Mesenchymal stem cell (in vitro differentiated cells and primary cell): Measurements from ENCODE around the gene RMI2.
A peak's percentile ranks its signal among the peaks of the same experiment; 100 is the strongest.

Experiments
- DNase-seq: peaks from one replicate; pipeline ENCODE4 v3.0.0-alpha.2; 2013
- H2AFZ ChIP-seq: one replicate; pipeline ENCODE4 v1.6.1; 2013; ENCODE audit warnings: low read depth, mild to moderate bottlenecking, control low read depth, inconsistent platforms, low read length, moderate library complexity
- H2AK5ac ChIP-seq: 2 replicates; pipeline ENCODE4 v1.6.1; 2013; ENCODE audit warnings: low read length, moderate library complexity, mild to moderate bottlenecking, inconsistent platforms; ENCODE audit not compliant: severe bottlenecking
- H2BK120ac ChIP-seq: one replicate; pipeline ENCODE4 v1.6.1; 2013; ENCODE audit warnings: low read depth, mild to moderate bottlenecking, inconsistent platforms, low read length, moderate library complexity
- H2BK12ac ChIP-seq, 2 experiments: one replicate each; pipeline ENCODE4 v1.6.1; 2013; ENCODE audit warnings: inconsistent platforms in 2 of 2, low read length in 2 of 2, mild to moderate bottlenecking in 2 of 2, moderate library complexity in 2 of 2, control low read depth in 1 of 2
- H2BK15ac ChIP-seq: one replicate; pipeline ENCODE4 v1.6.1; 2013; ENCODE audit warnings: mild to moderate bottlenecking, low read depth, inconsistent platforms; ENCODE audit not compliant: poor library complexity, severe bottlenecking
- H2BK5ac ChIP-seq: 2 replicates; pipeline ENCODE4 v1.6.1; 2013; ENCODE audit warnings: low read depth, mild to moderate bottlenecking, low read length, control low read depth, inconsistent platforms; ENCODE audit not compliant: poor library complexity, severe bottlenecking
- H3K14ac ChIP-seq, 2 experiments: one replicate each; pipeline ENCODE4 v1.6.1; 2013; ENCODE audit warnings: inconsistent platforms in 2 of 2, low read length in 2 of 2, control low read depth in 1 of 2, mild to moderate bottlenecking in 1 of 2, moderate library complexity in 1 of 2
- H3K18ac ChIP-seq, 2 experiments: one replicate each; pipeline ENCODE4 v1.6.1; 2013; ENCODE audit warnings: inconsistent platforms in 2 of 2, low read length in 2 of 2, control low read depth in 1 of 2, low read depth in 1 of 2, mild to moderate bottlenecking in 1 of 2
- H3K23ac ChIP-seq, 2 experiments: one replicate each; pipeline ENCODE4 v1.6.1; 2013; ENCODE audit warnings: inconsistent platforms in 2 of 2, low read length in 2 of 2, mild to moderate bottlenecking in 2 of 2, moderate library complexity in 2 of 2, control low read depth in 1 of 2
- H3K27ac ChIP-seq: 2 replicates; pipeline ENCODE4 v1.5.1; 2013; ENCODE audit warnings: mild to moderate bottlenecking, moderate library complexity, low read length, control low read depth, inconsistent platforms; ENCODE audit not compliant: poor library complexity, severe bottlenecking
- H3K27me3 ChIP-seq, 2 experiments: 2 replicates each; pipeline versions ENCODE4 v1.6.1 to v1.7.0; 2013; ENCODE audit warnings: low read length in 2 of 2, mild to moderate bottlenecking in 2 of 2, moderate library complexity in 2 of 2, control low read depth in 1 of 2, inconsistent platforms in 1 of 2; ENCODE audit not compliant: control insufficient read depth in 1 of 2, insufficient read depth in 1 of 2
- H3K36me3 ChIP-seq, 2 experiments: 2 replicates each; pipeline versions ENCODE4 v1.6.1 to v1.7.0; 2013; ENCODE audit warnings: low read length in 2 of 2, control low read depth in 1 of 2, inconsistent platforms in 1 of 2, low read depth in 1 of 2, mild to moderate bottlenecking in 1 of 2; ENCODE audit not compliant: insufficient read depth in 2 of 2, control insufficient read depth in 1 of 2
- H3K4ac ChIP-seq, 2 experiments: one replicate each; pipeline ENCODE4 v1.6.1; 2013; ENCODE audit warnings: inconsistent platforms in 2 of 2, low read length in 2 of 2, mild to moderate bottlenecking in 2 of 2, moderate library complexity in 2 of 2, control low read depth in 1 of 2, low read depth in 1 of 2
- H3K4me1 ChIP-seq: 2 replicates; pipeline ENCODE4 v1.6.1; 2013; ENCODE audit warnings: low read depth, low read length, control low read depth; ENCODE audit not compliant: control insufficient read depth, insufficient read depth
- H3K4me2 ChIP-seq: 2 replicates; pipeline ENCODE4 v1.6.1; 2013; ENCODE audit warnings: low read length, mild to moderate bottlenecking, inconsistent platforms; ENCODE audit not compliant: poor library complexity, severe bottlenecking
- H3K4me3 ChIP-seq, 2 experiments: 2 replicates each; pipeline versions ENCODE4 v1.5.1 to v1.7.0; 2013; ENCODE audit warnings: low read length in 2 of 2, mild to moderate bottlenecking in 2 of 2, control low read depth in 1 of 2, low read depth in 1 of 2; ENCODE audit not compliant: insufficient read depth in 1 of 2
- H3K79me1 ChIP-seq: replicated peaks from 2 replicates; pipeline ENCODE4 v1.6.1; 2013; ENCODE audit warnings: mild to moderate bottlenecking, control low read depth, low read length, inconsistent platforms; ENCODE audit not compliant: poor library complexity, severe bottlenecking
- H3K9ac ChIP-seq: 2 replicates; pipeline ENCODE4 v1.7.0; 2013; ENCODE audit warnings: mild to moderate bottlenecking, low read length, moderate library complexity
- H3K9me3 ChIP-seq: 2 replicates; pipeline ENCODE4 v1.7.0; 2013; ENCODE audit warnings: mild to moderate bottlenecking, low read length; ENCODE audit not compliant: control insufficient read depth
- H4K8ac ChIP-seq: one replicate; pipeline ENCODE4 v1.6.1; 2013; ENCODE audit warnings: inconsistent platforms, mild to moderate bottlenecking, low read length, moderate library complexity
- H4K91ac ChIP-seq: one replicate; pipeline ENCODE4 v1.6.1; 2013; ENCODE audit warnings: mild to moderate bottlenecking, low read length, inconsistent platforms
- WGBS: methylation state at CpG from one replicate; pipeline ENCODE4 v1.1.7; 2013; ENCODE audit warnings: mixed read lengths; 5-methylcytosine and 5-hydroxymethylcytosine counted together

The RMI2 gene

DNA sequence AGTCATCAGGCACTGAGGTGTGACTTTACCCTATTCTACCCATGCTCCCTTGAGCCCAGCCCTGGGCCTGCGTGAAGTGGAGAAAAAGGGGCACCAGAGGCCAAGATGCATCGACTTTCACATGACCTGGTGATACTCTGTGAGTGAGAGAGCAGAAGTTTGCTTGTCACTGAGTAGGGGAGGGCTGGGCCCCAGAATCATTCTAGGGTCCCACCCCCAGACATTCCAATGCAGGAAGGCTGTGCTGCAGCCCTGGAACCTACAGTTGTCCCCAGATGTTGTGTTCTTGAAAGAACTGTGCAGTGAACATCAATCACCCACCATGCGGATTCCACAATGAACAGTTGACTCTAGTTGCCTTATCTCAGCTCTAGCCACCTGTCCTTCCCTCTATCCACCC, 6.2 kb upstream of the RMI2 start:
- Histone ChIP-seq H3K9ac (no peak overlapping the region), H2BK5ac (no peak overlapping the region), H3K23ac (no peak overlapping the region), H3K9me3 (no peaks in the 10 kb centered on the region), H2AFZ (no peak overlapping the region), H3K4me2 (no peak overlapping the region), H4K8ac (no peak overlapping the region), H3K4me1 (peaks cover 4% of the 10 kb centered on the region), H3K4me3 (no peak overlapping the region), H3K79me1 (no peaks in the 10 kb centered on the region), H2BK120ac (no peak overlapping the region), H3K4ac (no peak overlapping the region), H2BK12ac (no peak overlapping the region), H3K27ac (no peak overlapping the region), H2AK5ac (no peak overlapping the region), H3K36me3 (no peaks in the 10 kb centered on the region), H4K91ac (peak overlapping the region; percentile 67), H3K27me3 (no peaks in the 10 kb centered on the region), H3K14ac (no peak overlapping the region), H2BK15ac (no peak overlapping the region), H3K18ac (no peak overlapping the region)
- 79% methylated on average over 3 of the region's 3 CpGs for WGBS
- no peak for DNase-seq

DNA sequence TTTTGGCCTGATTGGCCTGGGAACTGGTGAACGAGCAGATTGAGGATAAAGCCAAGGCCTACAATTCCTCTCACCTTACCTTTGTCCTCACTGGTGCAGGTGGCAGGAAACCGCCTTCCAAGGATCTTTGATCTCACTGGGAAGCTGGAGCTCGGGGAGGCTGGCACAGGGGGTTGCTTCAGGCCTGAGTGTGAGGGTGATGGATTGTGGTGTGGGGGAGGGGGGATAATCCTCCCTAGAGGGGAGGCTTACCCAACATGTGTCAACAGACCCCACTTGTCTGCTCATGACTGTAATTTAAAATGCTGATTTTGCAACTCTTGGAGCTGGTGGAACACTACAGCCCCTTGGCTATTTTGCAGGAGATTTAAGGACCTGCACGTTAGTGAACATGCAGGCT, 4.5 kb upstream of the RMI2 start:
- Histone ChIP-seq H2BK120ac (no peak overlapping the region), H3K23ac (no peak overlapping the region), H3K4ac (no peak overlapping the region), H3K4me2 (no peak overlapping the region), H3K4me1 (peaks cover 9% of the 10 kb centered on the region), H3K27me3 (no peaks in the 10 kb centered on the region), H4K91ac (no peak overlapping the region), H3K27ac (no peak overlapping the region), H3K18ac (no peak overlapping the region), H4K8ac (no peak overlapping the region), H2BK12ac (no peak overlapping the region), H3K79me1 (no peaks in the 10 kb centered on the region), H3K36me3 (no peaks in the 10 kb centered on the region), H2AFZ (no peak overlapping the region), H3K14ac (no peak overlapping the region), H3K4me3 (no peak overlapping the region), H3K9me3 (no peaks in the 10 kb centered on the region), H3K9ac (no peak overlapping the region), H2BK15ac (no peak overlapping the region), H2BK5ac (no peak overlapping the region), H2AK5ac (no peak overlapping the region)
- no peak for DNase-seq
- WGBS = 91% methylated on average over 4 of the region's 4 CpGs

GRCh38 chr16:11341371-11341770, 3.9 kb upstream of the RMI2 start:
- Histone ChIP-seq H3K23ac (no peak overlapping the region), H4K8ac (no peak overlapping the region), H2BK12ac (no peak overlapping the region), H2AFZ (no peak overlapping the region), H3K4ac (no peak overlapping the region), H3K4me2 (no peak overlapping the region), H3K79me1 (peaks cover 3% of the 10 kb centered on the region), H4K91ac (no peak overlapping the region), H3K14ac (no peak overlapping the region), H2BK5ac (no peak overlapping the region), H2BK15ac (no peak overlapping the region), H3K27ac (no peak overlapping the region), H3K36me3 (no peaks in the 10 kb centered on the region), H3K9ac (no peak overlapping the region), H2BK120ac (no peak overlapping the region), H3K27me3 (no peaks in the 10 kb centered on the region), H2AK5ac (no peak overlapping the region), H3K4me3 (no peak overlapping the region), H3K18ac (no peak overlapping the region), H3K9me3 (no peaks in the 10 kb centered on the region), H3K4me1 (peaks cover 10% of the 10 kb centered on the region)
- WGBS = 96% methylated on average over 5 of the region's 9 CpGs
- DNase-seq = no peak

DNA sequence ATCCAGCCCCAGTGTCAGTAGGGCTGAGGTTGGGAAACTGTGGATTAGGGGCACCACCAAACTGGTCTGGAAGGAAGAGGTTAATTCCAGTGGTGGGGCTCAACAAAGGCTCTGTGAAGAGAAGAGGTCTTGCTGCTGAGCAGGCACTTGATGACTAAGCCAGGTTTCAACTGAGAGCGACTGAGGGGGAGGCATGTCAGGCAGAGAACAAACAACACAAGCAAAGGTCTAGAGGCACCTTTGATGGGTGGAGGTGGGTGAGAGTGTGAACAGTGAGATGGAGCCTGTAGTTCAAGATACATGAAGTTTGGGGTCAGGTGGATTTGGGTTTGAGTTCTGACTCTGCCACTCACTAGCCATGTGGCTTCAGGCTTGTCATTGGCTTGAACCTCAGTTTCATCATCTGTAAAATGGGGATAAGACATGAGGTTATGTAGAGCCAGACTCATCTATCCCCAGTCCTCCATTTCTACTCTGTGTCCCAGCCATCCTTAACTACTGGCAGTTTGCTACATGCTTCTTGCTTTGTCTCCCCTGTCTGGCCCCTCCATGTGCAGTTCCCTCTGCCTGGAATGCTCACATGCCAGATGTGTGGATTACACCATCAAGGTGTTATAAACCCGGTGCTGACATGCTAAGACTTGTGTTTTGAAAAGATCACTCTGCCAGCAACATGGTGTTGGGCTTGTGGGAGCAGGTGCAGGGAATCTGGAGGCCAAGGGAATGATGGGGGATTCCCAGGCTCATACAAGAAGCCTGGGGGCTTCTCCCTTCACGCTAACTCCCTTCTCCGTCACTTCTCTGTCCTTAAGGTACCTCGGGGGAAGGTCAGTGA, 3.0 kb upstream of the RMI2 start:
- Histone ChIP-seq H3K9ac (no peak overlapping the region), H2BK12ac (no peak overlapping the region), H3K79me1 (peaks cover 7% of the 10 kb centered on the region), H2BK15ac (no peak overlapping the region), H3K23ac (no peak overlapping the region), H3K4me1 (peaks cover 11% of the 10 kb centered on the region), H3K9me3 (no peaks in the 10 kb centered on the region), H2AK5ac (no peak overlapping the region), H3K18ac (no peak overlapping the region), H2AFZ (no peak overlapping the region), H3K4ac (no peak overlapping the region), H4K8ac (no peak overlapping the region), H3K27me3 (no peaks in the 10 kb centered on the region), H3K27ac (no peak overlapping the region), H2BK5ac (no peak overlapping the region), H2BK120ac (no peak overlapping the region), H3K36me3 (no peaks in the 10 kb centered on the region), H3K4me3 (no peak overlapping the region), H4K91ac (no peak overlapping the region), H3K4me2 (no peak overlapping the region), H3K14ac (no peak overlapping the region)
- 60% methylated on average over 4 of the region's 5 CpGs for WGBS
- no peak for DNase-seq
